Heart left ventricle (tissue), 16 donors: ENCODE data around the gene GABBR2. TPM values are rescaled to one million over a fixed set of nuclear protein-coding genes. Genes with fewer than 3 reads are reported as not detected.
"Not testable (repeated sequence)": the region's sequence is repeated elsewhere in the genome, so short reads cannot be mapped to it uniquely, and the experiment has no call there.

Experiments used
- ATAC-seq, 4 donors: fragments of 200-7000 bp; cut with Tn5 transposase; one replicate each; pipeline ENCODE4 v1.9.1; 2020 to 2022; ENCODE audit warnings: moderate library complexity in 4 of 4, mild to moderate bottlenecking in 3 of 4, moderate number of reproducible peaks in 1 of 4
- DNase-seq, 5 donors: peaks; one replicate each; pipeline ENCODE4 v3.0.0-alpha.2; 2020
- H3K27ac ChIP-seq, 12 donors: fragments of 200-600 bp; sonication (generic) in 4 of 12; one replicate each; pipeline versions ENCODE4 v1.5.0 to v1.8.0; 2016 to 2022; ENCODE audit warnings: mild to moderate bottlenecking in 2 of 12
- H3K27me3 ChIP-seq, 9 donors: fragments of 200-600 bp; sonication (generic) in 2 of 9; one replicate each; pipeline versions ENCODE4 v1.5.1 to v1.8.0; 2016 to 2022; ENCODE audit warnings: mild to moderate bottlenecking in 3 of 9
- H3K36me3 ChIP-seq, 9 donors: fragments of 200-600 bp; sonication (generic) in 2 of 9; one replicate each; pipeline versions ENCODE4 v1.5.0 to v1.8.0; 2018 to 2022; ENCODE audit warnings: mild to moderate bottlenecking in 2 of 9
- H3K4me1 ChIP-seq, 12 donors: fragments of 200-600 bp; sonication (generic) in 4 of 12; one replicate each; pipeline versions ENCODE4 v1.5.0 to v1.8.0; 2016 to 2022; ENCODE audit warnings: mild to moderate bottlenecking in 3 of 12
- H3K4me3 ChIP-seq, 12 donors: fragments of 200-600 bp; sonication (generic) in 4 of 12; one replicate each; pipeline versions ENCODE4 v1.5.0 to v1.8.0; 2017 to 2022; ENCODE audit warnings: mild to moderate bottlenecking in 9 of 12, moderate library complexity in 4 of 12
- H3K9me3 ChIP-seq, 12 donors: fragments of 200-600 bp; sonication (generic) in 4 of 12; one replicate each; pipeline versions ENCODE4 v1.5.0 to v1.8.0; 2016 to 2022; ENCODE audit warnings: mild to moderate bottlenecking in 1 of 12
- POLR2A ChIP-seq, 2 donors: fragments of 450-650 bp; IDR thresholded peaks; one replicate each; pipeline ENCODE4 v1.6.1; 2017; ENCODE audit warnings: antibody characterized with exemption in 2 of 2, mild to moderate bottlenecking in 2 of 2, moderate library complexity in 2 of 2
- WGBS, 4 donors: extraction: QIAGEN DNeasy Blood & Tissue Kit in 2 of 4; methylation state at CpG; one replicate each; pipeline versions ENCODE4 v1.1.5 to v1.1.7; 2013 to 2018; 5-methylcytosine and 5-hydroxymethylcytosine counted together
- intact Hi-C, 10 donors: fragments of 100-400 bp; cut with DNase I; formaldehyde crosslinking; loops; one replicate each; pipeline versions ENCODE4 v1.11.1 to v1.14.2; 2022
- polyA plus RNA-seq, 2 donors: library from polyadenylated mRNA; stranded (reverse); fragments of 200-250 nt; gene quantifications; one replicate each; pipeline ENCODE4 v1.2.3, GENCODE V29; 2013
- total RNA-seq, 9 donors: library from RNA; depleted of rRNA in 2 of 9; stranded (reverse); fragments of >200 nt in 2 of 9; fragmentation: NEBNext Ultra II Directional in 3 of 9; extraction: Animal tissue kit (Norgen Biotek cat#: 25700) in 3 of 9; gene quantifications; one replicate each; pipeline versions ENCODE4 v1.1.0 to v1.2.4, GENCODE V29; 2016 to 2023
- TF ChIP-seq, protein P1 (sequence below), 12 donors: fragments of 200-600 bp; sonication (generic) in 4 of 12; IDR thresholded peaks; one replicate each; pipeline versions ENCODE4 v1.5.0 to v1.8.0; 2018 to 2022; ENCODE audit warnings: antibody characterized with exemption in 12 of 12, mild to moderate bottlenecking in 5 of 12
- donor health status: ischemic (EF 13 %, LVEDD 7.1; RV severe dilation, severe dysfunction).
- donor health status: healthy with polysubstance abuse.
- donor health status: DM: no; HTN: yes; CAD: no.
- donor health status: DM: no; HTN: no; CAD: no.
- donor health status: ischemic (EF 25% LVEDD 6.9; RV normal size, moderate dysfunction).
- donor health status: ischemic (EF 25% LVEDD 5.7; RV mildly dilated, moderate dysfunction).
- donor health status: healthy.
- donor health status: DM: yes; HTN: yes; CAD: no.
- donor health status: ischemic (EF 35%, LVEDD 5.7; RV mildly dilated, moderate dysfunction).
- donor health status: nonischemic (EF 11% LVEDD 7.7; RV severe dilation, severe dysfunction).
- donor health status: DM: yes; HTN: yes; CAD: no.
- donor health status: PGD.
- donor health status: ischemic (EF 29% LVEDD 5.4; RV normal size, mild dysfunction).
- donor health status: nonischemic (EF 23%, LVEDD 6.1; RV moderate dilation, normal function).

Gene GABBR2
- total and polyA plus RNA-seq, 11 donors: 0.11 to 3.4 (median 0.58) TPM

DNA sequence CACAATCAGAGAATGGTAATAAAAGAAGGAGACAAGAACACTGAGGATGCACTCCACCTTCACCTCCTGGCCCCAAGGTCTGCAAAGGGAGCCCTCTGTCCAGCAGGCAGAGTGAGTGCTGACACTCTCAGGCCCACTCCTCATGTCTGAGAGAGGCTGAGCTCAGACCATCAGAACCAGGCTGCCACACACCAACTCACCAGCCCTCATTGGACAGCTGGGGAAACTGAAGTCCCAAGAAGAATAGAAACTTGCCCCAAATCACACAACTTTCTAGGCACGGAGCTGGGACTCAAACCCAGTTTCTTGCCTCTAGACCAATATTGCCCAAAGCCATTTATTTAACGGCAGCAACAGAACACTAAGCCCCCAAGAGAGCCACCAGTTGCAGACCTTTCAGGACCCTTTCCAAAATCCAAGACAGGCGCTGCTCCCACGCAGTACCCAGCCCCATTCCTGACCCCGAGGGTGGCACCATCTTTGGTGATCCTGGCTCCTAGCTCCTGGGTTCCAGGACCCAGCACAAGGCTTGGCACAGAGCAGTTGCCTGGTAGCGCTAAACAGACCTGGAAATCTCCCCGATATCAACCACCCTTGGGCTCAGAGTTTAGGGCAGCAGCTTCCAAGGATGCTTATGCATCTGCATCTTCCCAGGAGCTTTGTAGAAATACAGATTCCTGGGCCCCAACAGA is 192.4 kb downstream of the GABBR2 start:
- WGBS, 4 donors: 87 to 92% (median 88%) methylated on average over 4 to 7 of the region's 7 CpGs
- TF ChIP-seq POLR2A (IDR thresholded peaks at IDR 0.05): no peak
- TF ChIP-seq, protein P1, sequence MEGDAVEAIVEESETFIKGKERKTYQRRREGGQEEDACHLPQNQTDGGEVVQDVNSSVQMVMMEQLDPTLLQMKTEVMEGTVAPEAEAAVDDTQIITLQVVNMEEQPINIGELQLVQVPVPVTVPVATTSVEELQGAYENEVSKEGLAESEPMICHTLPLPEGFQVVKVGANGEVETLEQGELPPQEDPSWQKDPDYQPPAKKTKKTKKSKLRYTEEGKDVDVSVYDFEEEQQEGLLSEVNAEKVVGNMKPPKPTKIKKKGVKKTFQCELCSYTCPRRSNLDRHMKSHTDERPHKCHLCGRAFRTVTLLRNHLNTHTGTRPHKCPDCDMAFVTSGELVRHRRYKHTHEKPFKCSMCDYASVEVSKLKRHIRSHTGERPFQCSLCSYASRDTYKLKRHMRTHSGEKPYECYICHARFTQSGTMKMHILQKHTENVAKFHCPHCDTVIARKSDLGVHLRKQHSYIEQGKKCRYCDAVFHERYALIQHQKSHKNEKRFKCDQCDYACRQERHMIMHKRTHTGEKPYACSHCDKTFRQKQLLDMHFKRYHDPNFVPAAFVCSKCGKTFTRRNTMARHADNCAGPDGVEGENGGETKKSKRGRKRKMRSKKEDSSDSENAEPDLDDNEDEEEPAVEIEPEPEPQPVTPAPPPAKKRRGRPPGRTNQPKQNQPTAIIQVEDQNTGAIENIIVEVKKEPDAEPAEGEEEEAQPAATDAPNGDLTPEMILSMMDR (IDR thresholded peaks at IDR 0.05): no peak
- Histone ChIP-seq H3K4me3 (no peak overlapping the region), H3K36me3 (no peaks in the 10 kb centered on the region), H3K9me3 (no peaks in the 10 kb centered on the region), H3K4me1 (no peaks in the 10 kb centered on the region), H3K27me3 (peaks cover 0 to 4% (median 0%) of the 10 kb centered on the region in 9 donors), H3K27ac (no peak overlapping the region)
- no peak for ATAC-seq
- intact Hi-C loops: loop anchor here in 1 of 10 donors (5.0 kb wide), 1 partner anchor 136 kb away; no protein-coding TSS in a partner anchor
- DNase-seq: no peak

- no peaks in the 10 kb centered on the region for H3K27me3 ChIP-seq
- no peaks in the 10 kb centered on the region for H3K36me3 ChIP-seq
- WGBS, 4 donors: 72 to 91% (median 86%) methylated on average over 4 of the region's 4 CpGs
- no peak for DNase-seq
- no peaks in the 10 kb centered on the region for H3K4me1 ChIP-seq
- no peak for ATAC-seq
- TF ChIP-seq, protein P1 (IDR thresholded peaks at IDR 0.05): no peak
- TF ChIP-seq POLR2A (IDR thresholded peaks at IDR 0.05): no peak
- intact Hi-C loops: loop anchor here in 1 of 10 donors (5.0 kb wide), 1 partner anchor 137 kb away; no protein-coding TSS in a partner anchor
- no peaks in the 10 kb centered on the region for H3K9me3 ChIP-seq
- H3K27ac ChIP-seq: no peak overlapping the region
- H3K4me3 ChIP-seq: no peak overlapping the region
Observed at GRCh38 chr9:98515506-98516204, 193.1 kb downstream of the GABBR2 start.

DNA sequence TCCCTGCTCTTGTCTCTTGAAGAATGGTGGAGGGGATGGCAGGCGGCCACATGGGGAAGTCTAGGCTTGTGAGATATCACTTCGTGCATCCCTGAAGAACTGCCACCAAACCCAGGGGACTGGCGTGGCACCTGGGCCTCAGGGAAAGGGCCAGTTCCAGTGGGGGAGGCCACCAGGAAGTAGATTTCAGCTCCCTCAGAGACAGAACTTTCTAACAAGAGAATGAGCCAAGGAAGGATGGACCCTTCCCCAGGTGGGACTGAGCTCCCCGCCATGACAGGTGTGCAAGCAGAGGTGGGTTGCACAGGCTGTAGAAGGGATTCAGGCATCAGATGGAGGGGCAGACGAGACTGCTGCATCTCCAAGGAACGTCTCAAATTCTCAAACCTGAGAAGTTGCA is 193.9 kb downstream of the GABBR2 start:
- Histone ChIP-seq H3K36me3 (no peaks in the 10 kb centered on the region), H3K9me3 (no peaks in the 10 kb centered on the region)
- intact Hi-C loops: loop anchor here in 1 of 10 donors (5.0 kb wide), 1 partner anchor 137 kb away; no protein-coding TSS in a partner anchor

DNA sequence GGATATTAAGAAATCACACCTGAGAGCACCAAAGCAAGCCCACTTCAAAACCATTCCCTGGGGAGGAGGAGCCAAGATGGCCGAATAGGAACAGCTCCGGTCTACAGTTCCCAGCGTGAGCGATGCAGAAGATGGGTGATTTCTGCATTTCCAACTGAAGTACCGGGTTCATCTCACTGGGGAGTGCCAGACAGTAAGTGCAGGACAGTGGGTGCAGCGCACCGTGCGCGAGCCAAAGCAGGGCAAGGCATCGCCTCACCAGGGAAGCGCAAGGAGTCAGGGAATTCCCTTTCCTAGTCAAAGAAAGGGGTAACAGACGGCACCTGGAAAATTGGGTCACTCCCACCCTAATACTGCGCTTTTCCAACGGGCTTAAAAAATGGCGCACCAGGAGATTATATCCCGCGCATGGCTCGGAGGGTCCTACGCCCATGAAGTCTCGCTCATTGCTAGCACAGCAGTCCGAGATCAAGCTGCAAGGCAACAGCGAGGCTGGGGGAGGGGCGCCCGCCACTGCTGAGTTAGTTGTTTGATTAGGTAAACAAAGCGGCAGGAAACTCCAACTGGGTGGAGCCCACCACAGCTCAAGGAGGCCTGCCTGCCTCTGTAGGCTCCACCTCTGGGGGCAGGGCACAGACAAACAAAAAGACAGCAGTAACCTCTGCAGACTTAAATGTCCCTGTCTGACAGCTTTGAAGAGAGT is 200.4 kb downstream of the GABBR2 start:
- H3K27ac ChIP-seq, intact Hi-C loops, H3K36me3 ChIP-seq, H3K4me3 ChIP-seq, H3K4me1 ChIP-seq, H3K27me3 ChIP-seq, H3K9me3 ChIP-seq, ATAC-seq, DNase-seq: not testable (repeated sequence)
- 70 to 92% (median 90%) methylated on average over 24 to 25 of the region's 25 CpGs for WGBS, 4 donors

More for the DNA sequence above, 193.9 kb downstream of the GABBR2 start:
- Histone ChIP-seq H3K4me1 (no peaks in the 10 kb centered on the region), H3K27me3 (no peaks in the 10 kb centered on the region), H3K4me3 (no peak overlapping the region), H3K27ac (no peak overlapping the region)
- no peak for TF ChIP-seq POLR2A (IDR thresholded peaks at IDR 0.05)
- TF ChIP-seq, protein P1 (IDR thresholded peaks at IDR 0.05): no peak
- DNase-seq (no peak), ATAC-seq (no peak)
- WGBS, 4 donors: 83 to 87% (median 85%) methylated on average over 6 of the region's 6 CpGs
